GM18526 (cell line): ENCODE results near the gene HS1BP3.

Source experiments
- POLR2A ChIP-seq: IDR thresholded peaks from 3 replicates; pipeline ENCODE4 v1.6.1; 2011; ENCODE audit not compliant: insufficient read length; ENCODE audit errors: extremely low read depth

Gene HS1BP3

GRCh38 chr2:20660506-20661420 is 9.9 kb upstream of the HS1BP3 start:
- no peak for TF ChIP-seq POLR2A

- no peak for TF ChIP-seq POLR2A
These were observed 6.8 kb upstream of the HS1BP3 start for GRCh38 chr2:20657522-20658235.

- no peak for TF ChIP-seq POLR2A
These were observed 5.7 kb upstream of the HS1BP3 start for GRCh38 chr2:20656561-20656960.

GRCh38 chr2:20654535-20654813 is 3.6 kb upstream of the HS1BP3 start:
- TF ChIP-seq POLR2A: no peak

GRCh38 chr2:20653695-20654534 is 3.0 kb upstream of the HS1BP3 start:
- TF ChIP-seq POLR2A: no peak

- no peak for TF ChIP-seq POLR2A
These were observed 2.0 kb upstream of the HS1BP3 start for GRCh38 chr2:20652673-20653575.

- no peak for TF ChIP-seq POLR2A
These were observed 1.2 kb upstream of the HS1BP3 start for GRCh38 chr2:20652141-20652540.

GRCh38 chr2:20651731-20652099 is 817 bp upstream of the HS1BP3 start:
- no peak for TF ChIP-seq POLR2A

GRCh38 chr2:20650393-20650876 is 463 bp downstream of the HS1BP3 start:
- no peak for TF ChIP-seq POLR2A

- no peak for TF ChIP-seq POLR2A
These were observed 922 bp downstream of the HS1BP3 start for GRCh38 chr2:20649976-20650375.

- TF ChIP-seq POLR2A: no peak
These were observed 1.3 kb downstream of the HS1BP3 start for GRCh38 chr2:20649576-20649975.

GRCh38 chr2:20648831-20649230 is 2.1 kb downstream of the HS1BP3 start:
- TF ChIP-seq POLR2A: no peak

GRCh38 chr2:20648206-20648605 is 2.7 kb downstream of the HS1BP3 start:
- TF ChIP-seq POLR2A: no peak

- TF ChIP-seq POLR2A: no peak
These were observed 3.2 kb downstream of the HS1BP3 start for GRCh38 chr2:20647738-20648137.

- no peak for TF ChIP-seq POLR2A
These were observed 3.7 kb downstream of the HS1BP3 start for GRCh38 chr2:20647211-20647610.

- TF ChIP-seq POLR2A: no peak
These were observed 4.5 kb downstream of the HS1BP3 start for GRCh38 chr2:20646446-20646845.
